SK-N-SH treated with all-trans-retinoic acid at 6 μM for 48 hours (cell line): ENCODE data around the gene ABCG4.

Source experiments
- ARNTL ChIP-seq: fragments of 450-650 bp; formaldehyde crosslinking; IDR thresholded peaks from 2 replicates; pipeline ENCODE4 v1.5.0; 2020; ENCODE audit warnings: low read depth, mild to moderate bottlenecking, moderate library complexity, borderline replicate concordance
- ESRRG ChIP-seq: fragments of 250-450 bp; sonication (Bioruptor Pico); IDR thresholded peaks from 2 replicates; pipeline ENCODE4 v1.6.1; 2021; ENCODE audit warnings: mild to moderate bottlenecking
- PATZ1 ChIP-seq: fragments of 250-450 bp; sonication (Bioruptor Pico); IDR thresholded peaks from 2 replicates; pipeline ENCODE4 v1.8.0; 2020; ENCODE audit warnings: mild to moderate bottlenecking, moderate library complexity, borderline replicate concordance
- PPARA ChIP-seq: fragments of 250-450 bp; sonication (Bioruptor Pico); IDR thresholded peaks from 2 replicates; pipeline ENCODE4 v1.5.0; 2020; ENCODE audit warnings: mild to moderate bottlenecking, borderline replicate concordance
- TOX ChIP-seq: fragments of 250-450 bp; sonication (Bioruptor Pico); IDR thresholded peaks from 2 replicates; pipeline ENCODE4 v1.8.0; 2021; ENCODE audit warnings: mild to moderate bottlenecking, moderate library complexity, borderline replicate concordance
- ZFP3 ChIP-seq: fragments of 250-450 bp; sonication (Bioruptor Pico); IDR thresholded peaks from 2 replicates; pipeline ENCODE4 v1.5.0; 2020; ENCODE audit warnings: mild to moderate bottlenecking, moderate library complexity
- ZNF70 ChIP-seq: fragments of 450-650 bp; formaldehyde crosslinking; IDR thresholded peaks from 2 replicates; pipeline ENCODE4 v1.5.0; 2020; ENCODE audit warnings: mild to moderate bottlenecking, moderate library complexity
- ZNF8 ChIP-seq: fragments of 450-650 bp; formaldehyde crosslinking; IDR thresholded peaks from 2 replicates; pipeline ENCODE4 v1.5.0; 2020; ENCODE audit warnings: mild to moderate bottlenecking, moderate library complexity
- TF ChIP-seq, protein P1 (sequence below): fragments of 250-450 bp; sonication (Bioruptor Pico); IDR thresholded peaks from 2 replicates; pipeline ENCODE4 v1.5.1; 2021; ENCODE audit warnings: mild to moderate bottlenecking, moderate library complexity

- TF ChIP-seq PPARA (CRISPR knock-in tag) (no peak), TOX (CRISPR knock-in tag) (no peak), ZFP3 (no peak), ARNTL (CRISPR knock-in tag) (no peak), ZNF70 (CRISPR knock-in tag) (no peak), ESRRG (CRISPR knock-in tag) (no peak), PATZ1 (CRISPR knock-in tag) (no peak), ZNF8 (CRISPR knock-in tag) (no peak)
- TF ChIP-seq, protein P1, sequence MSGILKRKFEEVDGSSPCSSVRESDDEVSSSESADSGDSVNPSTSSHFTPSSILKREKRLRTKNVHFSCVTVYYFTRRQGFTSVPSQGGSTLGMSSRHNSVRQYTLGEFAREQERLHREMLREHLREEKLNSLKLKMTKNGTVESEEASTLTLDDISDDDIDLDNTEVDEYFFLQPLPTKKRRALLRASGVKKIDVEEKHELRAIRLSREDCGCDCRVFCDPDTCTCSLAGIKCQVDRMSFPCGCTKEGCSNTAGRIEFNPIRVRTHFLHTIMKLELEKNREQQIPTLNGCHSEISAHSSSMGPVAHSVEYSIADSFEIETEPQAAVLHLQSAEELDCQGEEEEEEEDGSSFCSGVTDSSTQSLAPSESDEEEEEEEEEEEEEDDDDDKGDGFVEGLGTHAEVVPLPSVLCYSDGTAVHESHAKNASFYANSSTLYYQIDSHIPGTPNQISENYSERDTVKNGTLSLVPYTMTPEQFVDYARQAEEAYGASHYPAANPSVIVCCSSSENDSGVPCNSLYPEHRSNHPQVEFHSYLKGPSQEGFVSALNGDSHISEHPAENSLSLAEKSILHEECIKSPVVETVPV (CRISPR knock-in tag) = no peak
These were observed 1.1 kb upstream of the ABCG4 start for GRCh38 chr11:119147604-119148333.
